8988T (cell line): Measurements from ENCODE around the gene RIT1.
A peak's percentile ranks its signal among the peaks of the same experiment; 100 is the strongest.

Source experiments
- DNase-seq: peaks from one replicate; pipeline ENCODE4 v3.0.0; 2011

RIT1 gene

GRCh38 chr1:155890251-155890650 lies 20.9 kb downstream of the RIT1 start:
- DNase-seq: no peak

DNA sequence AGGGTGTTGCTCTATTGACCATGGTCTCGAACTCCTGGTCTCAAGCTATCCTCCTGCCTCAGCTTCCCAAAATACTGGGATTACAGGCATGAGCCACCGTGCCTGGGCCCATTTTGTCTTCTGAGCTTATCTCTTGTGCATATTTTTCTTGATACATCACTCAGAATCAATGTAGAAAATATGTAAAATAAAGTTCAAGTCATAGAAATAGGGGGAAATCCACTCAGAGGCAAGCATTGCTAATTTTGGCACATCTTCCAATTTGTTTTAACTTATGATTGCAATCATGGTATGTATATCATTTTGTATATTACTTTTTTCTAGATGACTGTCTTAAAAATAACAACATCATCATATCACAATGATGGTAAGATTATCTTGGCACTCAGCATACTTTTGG lies 21.6 kb downstream of the RIT1 start:
- DNase-seq: no peak

DNA sequence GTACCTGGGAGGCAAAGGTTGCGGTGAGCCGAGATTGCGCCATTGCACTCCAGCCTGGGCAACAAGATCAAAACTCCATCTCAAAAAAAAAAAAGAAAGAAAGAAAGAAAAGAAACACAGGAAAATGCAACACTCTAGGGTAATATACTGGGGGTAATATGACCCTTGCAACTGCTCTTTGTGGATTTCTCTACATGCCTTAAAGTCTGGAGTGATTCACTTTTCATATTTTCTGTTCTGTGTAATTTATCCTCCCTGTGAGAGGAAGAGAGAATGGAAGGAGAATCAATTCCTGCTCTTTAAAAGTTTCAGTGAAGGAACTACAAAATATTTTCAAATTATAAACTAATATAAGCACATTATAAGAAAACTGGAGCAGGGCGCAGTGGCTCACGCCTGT lies 22.7 kb downstream of the RIT1 start:
- DNase-seq: no peak

DNA sequence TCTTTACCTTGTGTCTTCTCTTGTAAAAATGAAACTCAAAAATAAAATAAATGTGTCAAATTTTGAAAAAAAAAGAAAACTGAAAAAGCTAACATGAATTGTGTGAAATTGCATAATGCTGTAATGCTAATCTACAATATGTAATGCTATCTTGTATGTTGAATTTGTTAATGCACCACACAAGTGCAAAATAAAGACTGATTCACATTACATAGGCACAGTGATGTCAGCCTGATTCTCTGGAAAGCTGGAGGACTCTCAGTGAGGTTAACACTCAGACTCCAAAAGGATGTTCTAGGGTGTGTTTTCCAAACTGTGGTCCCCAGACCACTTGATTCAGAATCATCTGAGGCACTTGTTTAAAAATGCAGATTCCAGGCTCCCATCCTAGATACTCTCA lies 26.2 kb downstream of the RIT1 start:
- no peak for DNase-seq

- DNase-seq: no peak
Observed at GRCh38 chr1:155884031-155884960, 26.9 kb downstream of the RIT1 start.

DNA sequence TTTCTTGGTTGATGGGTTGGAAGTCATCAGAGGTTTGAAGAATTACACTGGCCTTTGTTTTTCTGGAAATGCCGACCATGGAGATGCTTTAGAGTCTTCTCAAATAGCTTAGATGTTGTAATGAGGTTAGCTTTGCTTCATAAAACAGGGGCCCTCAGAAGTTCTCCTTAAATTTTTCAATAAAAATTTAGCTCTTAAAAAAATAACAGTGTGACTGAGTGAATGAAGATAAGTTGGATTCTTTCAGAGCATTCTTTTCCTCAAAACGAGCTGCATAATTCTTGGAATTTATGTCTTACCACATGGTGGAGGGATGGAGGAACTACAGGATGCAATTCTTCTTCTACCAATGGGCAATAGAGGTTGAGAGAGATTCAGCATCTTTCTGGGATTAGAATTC lies 28.4 kb downstream of the RIT1 start:
- no peak for DNase-seq

DNA sequence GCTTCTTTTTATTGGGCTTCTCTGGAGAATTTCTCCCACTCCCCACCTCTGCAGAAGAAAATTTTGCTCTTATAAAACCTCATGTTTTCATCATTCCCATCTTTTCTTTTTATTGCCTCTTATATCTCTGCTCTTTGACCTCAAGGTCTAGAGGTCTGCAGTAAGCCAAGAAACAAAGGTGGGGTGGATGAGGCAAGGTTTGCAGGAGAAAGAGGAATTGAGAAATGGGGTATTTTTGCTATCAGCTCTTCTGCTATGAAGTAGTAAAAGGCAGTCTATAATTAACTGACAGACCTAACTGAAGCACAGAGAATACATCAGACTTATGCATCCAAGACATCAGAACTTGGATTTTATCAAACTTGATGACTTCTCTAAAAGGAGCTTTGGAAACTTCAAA lies 28.9 kb downstream of the RIT1 start:
- no peak for DNase-seq

DNA sequence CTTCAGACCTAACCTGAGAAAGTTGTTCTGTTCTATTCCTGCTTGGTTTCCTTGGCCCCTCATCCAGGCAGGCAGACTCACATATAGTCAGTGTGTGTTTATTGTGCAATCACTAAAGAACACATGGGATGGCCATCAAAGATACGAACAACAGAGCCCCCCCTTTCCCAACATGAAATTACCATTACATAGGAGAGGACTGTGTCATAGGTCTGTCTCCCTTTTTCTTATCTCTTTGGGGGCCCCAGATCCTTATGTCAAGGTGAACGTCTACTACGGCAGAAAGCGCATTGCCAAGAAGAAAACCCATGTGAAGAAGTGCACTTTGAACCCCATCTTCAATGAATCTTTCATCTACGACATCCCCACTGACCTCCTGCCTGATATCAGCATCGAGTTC lies 30.2 kb downstream of the RIT1 start:
- no peak for DNase-seq

GRCh38 chr1:155880251-155880650 lies 30.9 kb downstream of the RIT1 start:
- no peak for DNase-seq

DNA sequence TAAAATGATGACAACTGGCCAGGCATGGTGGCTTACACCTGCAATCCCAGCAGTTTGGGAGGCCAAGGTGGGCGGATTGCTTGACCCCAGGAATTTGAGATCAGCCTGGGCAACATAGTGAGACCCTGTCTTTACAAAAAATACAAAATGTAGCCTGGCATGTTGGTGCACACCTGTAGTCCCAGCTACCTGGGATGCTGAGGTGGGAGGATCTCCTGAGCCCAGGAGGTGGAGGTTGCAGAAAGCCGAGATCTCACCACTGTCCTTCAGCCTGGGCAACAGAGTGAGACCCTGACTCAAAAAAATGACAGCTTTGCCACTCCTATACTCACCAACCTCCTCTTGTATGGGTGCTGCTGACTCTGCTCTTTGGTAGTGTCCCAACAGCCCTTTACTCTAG lies 33.2 kb downstream of the RIT1 start:
- DNase-seq: no peak

- DNase-seq: no peak
Observed at GRCh38 chr1:155873860-155874259, 37.3 kb downstream of the RIT1 start.

DNA sequence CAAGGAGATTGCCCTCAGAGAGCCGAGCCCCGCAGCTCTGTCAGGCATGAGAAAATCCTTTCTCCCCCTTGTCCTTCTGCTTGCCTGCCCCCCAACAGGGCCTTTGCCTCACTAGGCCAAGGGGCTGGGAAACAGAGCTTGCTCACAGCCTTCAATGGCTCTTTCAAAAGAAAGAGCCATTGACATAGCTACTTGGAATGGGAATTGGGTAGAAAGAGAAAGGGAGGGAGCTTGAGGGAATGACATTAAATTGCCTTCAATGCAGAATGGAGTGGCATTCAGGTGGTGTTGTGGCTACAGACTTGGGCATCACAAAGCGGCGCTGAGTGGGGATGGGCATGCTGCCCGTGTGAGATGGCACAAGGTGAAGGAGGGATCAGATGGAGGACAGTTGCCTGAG lies 38.6 kb downstream of the RIT1 start:
- no peak for DNase-seq

DNA sequence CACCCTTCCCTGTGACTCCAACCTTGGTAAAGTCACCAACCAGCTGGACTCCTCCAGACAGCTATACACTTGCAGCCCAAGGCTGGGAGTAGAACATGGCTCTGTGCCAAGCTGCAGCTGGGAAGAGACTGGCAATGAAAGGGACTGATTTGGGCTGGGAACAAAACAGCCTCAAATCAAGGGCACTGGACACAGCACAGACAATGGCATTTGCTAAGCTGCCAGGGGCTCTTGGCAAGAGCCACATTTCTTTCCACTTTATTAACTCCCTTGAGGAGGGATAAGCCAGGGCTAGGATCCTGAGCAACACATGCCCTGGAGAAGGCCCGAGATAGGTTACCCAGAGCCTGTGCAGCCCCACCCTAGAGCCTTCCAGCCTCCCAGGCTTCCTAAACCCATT lies 39.8 kb downstream of the RIT1 start:
- no peak for DNase-seq

- DNase-seq: no peak
Observed at GRCh38 chr1:155867766-155868165, 43.4 kb downstream of the RIT1 start.

DNA sequence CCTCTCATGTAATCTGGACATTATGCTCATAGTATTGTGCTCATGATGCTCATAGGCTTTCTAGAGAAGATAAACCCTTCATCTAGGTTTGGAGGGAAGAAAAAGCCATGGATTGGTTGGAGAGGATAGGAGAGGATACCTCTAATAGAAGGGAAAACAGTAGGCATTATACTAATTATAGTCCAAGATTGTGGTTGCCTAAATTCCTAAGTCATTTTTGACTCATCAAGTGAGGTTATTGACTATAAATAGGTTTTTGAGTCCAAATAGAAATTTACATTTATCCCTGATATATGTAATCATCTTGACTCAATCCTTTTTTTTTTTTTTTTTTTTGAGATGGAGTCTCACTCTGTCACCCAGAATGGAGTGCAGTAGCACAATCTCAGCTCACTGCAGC lies 46.8 kb downstream of the RIT1 start:
- DNase-seq: no peak

- DNase-seq: no peak
Observed at GRCh38 chr1:155861896-155862295, 49.3 kb downstream of the RIT1 start.

DNA sequence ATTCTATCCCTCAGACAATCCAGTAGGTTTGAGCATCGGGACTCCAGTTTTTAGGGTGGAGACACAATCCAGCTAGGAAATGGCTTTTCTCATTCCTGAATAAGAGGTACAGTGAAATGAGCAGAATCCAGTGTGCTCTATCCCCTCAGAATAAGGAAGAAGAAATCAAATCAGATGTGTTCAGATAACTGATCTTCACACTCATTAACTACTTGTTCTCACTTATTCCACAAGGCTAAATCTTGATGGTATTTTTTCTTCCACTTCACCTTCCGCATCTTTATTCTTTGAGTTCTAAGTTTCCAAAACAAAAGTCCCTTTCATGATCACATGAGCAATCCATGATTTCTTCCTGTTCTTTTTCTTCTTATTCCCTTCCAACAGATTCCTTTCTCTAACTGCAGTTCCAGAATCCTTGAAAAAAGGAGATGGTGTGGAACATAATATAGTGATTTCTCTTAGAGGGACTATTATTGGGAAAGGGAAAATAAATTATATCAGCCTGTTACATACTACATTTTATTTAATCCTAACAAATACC lies 50.1 kb downstream of the RIT1 start:
- DNase-seq: no peak

GRCh38 chr1:155859881-155860871 lies 51.0 kb downstream of the RIT1 start:
- DNase-seq: no peak

GRCh38 chr1:155859234-155859829 lies 51.8 kb downstream of the RIT1 start, which contains the start of gene SYT11:
TSS of gene SYT11 (plus strand) at chr1:155859567. CDS start at chr1:155859762, 195 bp downstream.
- DNase-seq: peak; percentile 80

GRCh38 chr1:155858800-155859233 lies 52.3 kb downstream of the RIT1 start:
- DNase-seq: no peak

DNA sequence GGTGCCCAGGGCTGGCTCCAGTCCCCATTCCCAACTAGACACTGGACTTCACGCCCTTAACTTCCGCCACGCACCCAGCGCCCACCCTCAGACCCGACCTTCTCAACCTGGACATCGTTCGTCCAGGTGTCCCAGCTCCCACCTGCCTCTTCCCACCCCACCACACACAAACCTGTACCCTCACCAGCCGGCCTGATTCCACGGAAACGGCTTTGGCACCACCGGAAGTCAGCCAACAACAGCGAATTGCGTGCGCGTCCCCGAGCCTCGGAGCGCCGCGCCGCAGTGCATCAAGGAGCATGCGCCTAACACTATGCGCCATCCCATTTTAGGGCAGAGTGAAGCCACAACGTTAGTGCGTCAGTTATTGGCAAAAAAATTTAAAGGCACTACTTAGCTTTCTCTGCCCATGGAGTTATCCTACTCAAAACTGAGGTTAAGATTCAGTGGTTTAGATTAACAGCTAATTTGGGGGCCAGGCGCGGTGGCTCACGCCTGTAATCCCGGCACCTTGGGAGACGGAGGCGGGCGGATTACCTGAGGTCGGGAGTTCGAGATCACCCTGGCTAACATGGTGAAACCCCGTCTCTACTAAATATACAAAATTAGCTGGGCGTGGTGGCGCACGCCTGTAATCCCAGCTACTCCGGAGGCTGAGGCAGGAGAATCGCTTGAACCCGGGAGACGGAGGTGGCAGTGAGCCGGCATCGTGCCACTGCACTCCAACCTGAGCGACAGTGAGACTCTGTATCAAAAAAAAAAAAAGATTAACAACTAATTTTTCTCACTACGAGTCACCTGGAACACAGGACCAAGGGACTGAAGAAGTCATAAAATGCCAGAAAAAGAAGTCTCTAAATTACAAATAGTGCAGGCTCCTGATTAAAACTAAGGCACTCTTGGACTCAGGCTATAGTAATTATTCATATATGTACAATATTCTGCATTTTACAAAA lies 53.9 kb downstream of the RIT1 start, which contains the start of gene GON4L:
Gene GON4L (minus strand): TSS at position 240 of the 956 bp plus-strand sequence. CDS start 3,434 bp downstream, outside the sequence.
- peak; percentile 80 for DNase-seq
